Subcutaneous adipose tissue (tissue), 4 donors: ENCODE measurements around the gene ARHGAP6. TPM values are rescaled to one million over a fixed set of nuclear protein-coding genes. Genes with fewer than 3 reads are reported as not detected.

Source experiments
- CTCF ChIP-seq: fragments of 450-650 bp; IDR thresholded peaks from one replicate; pipeline ENCODE4 v1.5.1; 2016; ENCODE audit warnings: low read depth, mild to moderate bottlenecking, control low read depth, antibody characterized with exemption, moderate library complexity
- total RNA-seq, 4 donors: library from RNA; depleted of rRNA; stranded (reverse); fragments of >200 nt; gene quantifications; one replicate each; pipeline ENCODE4 v1.1.0, GENCODE V29; 2016

The ARHGAP6 gene
- total RNA-seq, 4 donors from 2014 or later = 20.7 to 40.3 (median 30.7) TPM

GRCh38 chrX:11414091-11414490 lies 251.6 kb downstream of the ARHGAP6 start:
- no peak for TF ChIP-seq CTCF

- TF ChIP-seq CTCF = no peak
Observed at GRCh38 chrX:11412715-11413623, 252.8 kb downstream of the ARHGAP6 start.

- TF ChIP-seq CTCF = no peak
Observed at GRCh38 chrX:11409957-11410356, 255.8 kb downstream of the ARHGAP6 start.

GRCh38 chrX:11408783-11409182 lies 256.9 kb downstream of the ARHGAP6 start:
- TF ChIP-seq CTCF = no peak

GRCh38 chrX:11408109-11408405 lies 257.7 kb downstream of the ARHGAP6 start:
- no peak for TF ChIP-seq CTCF

GRCh38 chrX:11407331-11408108 lies 258.2 kb downstream of the ARHGAP6 start:
- no peak for TF ChIP-seq CTCF

GRCh38 chrX:11406109-11406765 lies 259.5 kb downstream of the ARHGAP6 start:
- no peak for TF ChIP-seq CTCF
